DOHH2 (cell line): ENCODE data around the gene AK1.
A peak's percentile ranks its signal among the peaks of the same experiment; 100 is the strongest.

Source experiments
- H3F3A ChIP-seq: fragments of 200-600 bp; sonication (generic), shearing (Covaris generic); 2 replicates; pipeline ENCODE4 v1.6.0; 2016; ENCODE audit warnings: antibody characterized with exemption, mild to moderate bottlenecking; ENCODE audit not compliant: control insufficient read depth, insufficient read depth
- H3K27ac ChIP-seq: fragments of 200-600 bp; sonication (generic); 2 replicates; pipeline ENCODE4 v1.5.1; 2014; ENCODE audit warnings: low read depth, mild to moderate bottlenecking, low read length, moderate library complexity
- H3K27me3 ChIP-seq: fragments of 200-600 bp; sonication (generic); 2 replicates; pipeline ENCODE4 v1.6.1; 2014; ENCODE audit warnings: mild to moderate bottlenecking, low read length, mixed read lengths; ENCODE audit not compliant: control insufficient read depth
- H3K36me3 ChIP-seq: fragments of 200-600 bp; sonication (generic); 2 replicates; pipeline ENCODE4 v1.6.1; 2014; ENCODE audit warnings: mild to moderate bottlenecking, low read length, moderate library complexity, mixed read lengths; ENCODE audit not compliant: control insufficient read depth
- H3K4me1 ChIP-seq: fragments of 200-600 bp; sonication (generic); 2 replicates; pipeline ENCODE4 v1.6.1; 2014; ENCODE audit warnings: mild to moderate bottlenecking, low read length, mixed read lengths; ENCODE audit not compliant: control insufficient read depth
- H3K4me2 ChIP-seq: fragments of 200-600 bp; sonication (generic); 2 replicates; pipeline ENCODE4 v1.6.0; 2014; ENCODE audit warnings: mild to moderate bottlenecking, low read length, moderate library complexity
- H3K4me3 ChIP-seq: fragments of 200-600 bp; sonication (generic); 2 replicates; pipeline ENCODE4 v1.5.1; 2014; ENCODE audit warnings: mild to moderate bottlenecking, low read length, mixed read lengths
- H3K79me2 ChIP-seq: fragments of 200-600 bp; sonication (generic); 2 replicates; pipeline ENCODE4 v1.6.1; 2014; ENCODE audit warnings: mild to moderate bottlenecking, low read length, mixed read lengths; ENCODE audit not compliant: control insufficient read depth
- H3K9me2 ChIP-seq: fragments of 200-600 bp; sonication (generic); replicated peaks from 2 replicates; pipeline ENCODE4 v1.6.1; 2014; ENCODE audit warnings: mild to moderate bottlenecking, low read length, mixed read lengths; ENCODE audit not compliant: control insufficient read depth
- H3K9me3 ChIP-seq: fragments of 200-600 bp; sonication (generic); 2 replicates; pipeline ENCODE4 v1.6.1; 2014; ENCODE audit warnings: antibody characterized with exemption, low read length, mixed read lengths; ENCODE audit not compliant: control insufficient read depth, insufficient read depth
- H4K20me1 ChIP-seq: fragments of 200-600 bp; sonication (generic); 2 replicates; pipeline ENCODE4 v1.6.0; 2014; ENCODE audit warnings: low read depth, mild to moderate bottlenecking, antibody characterized with exemption, low read length, moderate library complexity; ENCODE audit not compliant: control insufficient read depth, insufficient read depth
- EZH2phosphoT487 ChIP-seq: fragments of 200-600 bp; sonication (generic); IDR thresholded peaks from 2 replicates; pipeline ENCODE4 v1.6.1; 2017; ENCODE audit warnings: borderline replicate concordance, mild to moderate bottlenecking, antibody characterized with exemption, low read length, moderate library complexity, mixed read lengths
- TF ChIP-seq, protein P1 (sequence below): fragments of 200-600 bp; sonication (generic); IDR thresholded peaks from one replicate; pipeline ENCODE4 v1.5.1; 2014; ENCODE audit warnings: antibody characterized with exemption, mild to moderate bottlenecking, low read depth, low read length; ENCODE audit not compliant: poor library complexity, severe bottlenecking

AK1 gene

DNA sequence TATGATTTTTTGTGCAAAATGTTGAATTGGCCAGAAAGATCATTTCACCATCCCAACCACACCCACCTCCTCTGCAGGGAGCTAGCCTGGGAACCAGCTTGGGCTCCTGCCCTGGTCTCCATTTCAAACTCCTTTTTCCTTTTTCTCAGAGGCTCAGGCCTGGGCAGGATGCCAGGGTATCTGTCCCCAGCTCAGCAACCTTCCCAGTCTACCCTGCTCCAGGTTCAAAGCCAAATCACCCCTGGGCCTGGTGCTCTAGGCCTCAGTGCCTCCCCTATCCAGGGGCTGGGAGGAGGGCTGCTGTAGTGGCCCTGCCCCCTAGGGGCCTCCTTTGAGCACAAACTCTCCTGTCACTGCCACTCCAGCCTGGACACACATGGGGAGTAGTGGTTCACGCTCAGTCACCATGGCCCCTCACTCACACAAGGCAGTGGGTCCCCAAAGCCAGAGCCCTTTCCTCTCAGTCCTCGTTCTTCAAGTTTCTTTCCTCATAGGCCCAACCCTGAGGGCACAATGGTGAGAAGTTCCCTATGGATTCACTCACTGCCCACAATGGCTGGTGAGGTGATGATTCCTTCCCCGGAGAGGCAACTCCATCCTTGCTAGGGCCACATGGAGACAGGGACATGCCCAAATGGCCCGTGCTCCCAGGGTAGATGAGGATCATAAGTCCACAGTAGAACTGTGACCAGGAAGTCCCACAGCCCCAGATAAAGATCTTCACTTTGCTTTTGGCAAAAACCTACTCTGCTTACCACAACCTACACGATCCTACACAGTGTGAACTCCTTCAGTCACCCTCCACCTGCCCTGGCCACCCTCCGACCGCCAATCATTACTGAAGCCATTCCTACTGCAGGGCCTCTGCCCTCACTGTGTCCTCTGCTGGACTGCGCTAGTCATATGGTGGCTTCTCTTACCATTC is 41.0 kb upstream of the AK1 start:
- Histone ChIP-seq H3K9me3 (no peaks in the 10 kb centered on the region), H3K36me3 (peaks cover 25% of the 10 kb centered on the region), H4K20me1 (no peaks in the 10 kb centered on the region), H3K9me2 (no peaks in the 10 kb centered on the region), H3K27me3 (peaks cover 15% of the 10 kb centered on the region), H3K4me3 (peak overlapping the region; percentile 97), H3K27ac (peak overlapping the region; percentile 69), H3K79me2 (peaks cover 22% of the 10 kb centered on the region), H3K4me1 (peaks cover 59% of the 10 kb centered on the region), H3F3A (peaks cover 14% of the 10 kb centered on the region), H3K4me2 (peak overlapping the region; percentile 90)
- no peak for TF ChIP-seq EZH2phosphoT487
- TF ChIP-seq, protein P1, sequence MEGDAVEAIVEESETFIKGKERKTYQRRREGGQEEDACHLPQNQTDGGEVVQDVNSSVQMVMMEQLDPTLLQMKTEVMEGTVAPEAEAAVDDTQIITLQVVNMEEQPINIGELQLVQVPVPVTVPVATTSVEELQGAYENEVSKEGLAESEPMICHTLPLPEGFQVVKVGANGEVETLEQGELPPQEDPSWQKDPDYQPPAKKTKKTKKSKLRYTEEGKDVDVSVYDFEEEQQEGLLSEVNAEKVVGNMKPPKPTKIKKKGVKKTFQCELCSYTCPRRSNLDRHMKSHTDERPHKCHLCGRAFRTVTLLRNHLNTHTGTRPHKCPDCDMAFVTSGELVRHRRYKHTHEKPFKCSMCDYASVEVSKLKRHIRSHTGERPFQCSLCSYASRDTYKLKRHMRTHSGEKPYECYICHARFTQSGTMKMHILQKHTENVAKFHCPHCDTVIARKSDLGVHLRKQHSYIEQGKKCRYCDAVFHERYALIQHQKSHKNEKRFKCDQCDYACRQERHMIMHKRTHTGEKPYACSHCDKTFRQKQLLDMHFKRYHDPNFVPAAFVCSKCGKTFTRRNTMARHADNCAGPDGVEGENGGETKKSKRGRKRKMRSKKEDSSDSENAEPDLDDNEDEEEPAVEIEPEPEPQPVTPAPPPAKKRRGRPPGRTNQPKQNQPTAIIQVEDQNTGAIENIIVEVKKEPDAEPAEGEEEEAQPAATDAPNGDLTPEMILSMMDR, result peak; percentile 64

DNA sequence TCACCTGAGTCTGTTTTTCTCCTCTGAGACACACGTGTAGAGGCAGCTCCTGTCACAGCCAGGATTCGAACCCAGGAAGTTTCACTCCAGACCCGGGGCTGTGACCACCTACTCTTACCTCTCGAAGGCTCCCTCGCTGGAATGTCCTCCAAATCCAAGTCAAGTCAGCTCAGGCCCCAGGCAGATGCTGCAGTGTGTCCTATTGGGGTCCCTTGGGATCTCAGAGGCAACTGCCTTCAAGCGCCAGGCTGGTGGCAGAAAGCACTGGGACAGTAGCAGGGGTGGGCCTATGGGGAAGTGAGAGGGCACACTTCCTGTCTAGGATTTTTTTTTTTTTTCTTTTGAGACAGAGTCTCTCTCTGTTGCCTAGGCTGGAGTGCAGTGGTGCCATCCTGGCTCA is 40.1 kb upstream of the AK1 start:
- Histone ChIP-seq H3K27me3 (peaks cover 7% of the 10 kb centered on the region), H3K9me3 (no peaks in the 10 kb centered on the region), H3K27ac (peak overlapping the region; percentile 69), H3K4me1 (peaks cover 63% of the 10 kb centered on the region), H3K36me3 (peaks cover 30% of the 10 kb centered on the region), H3F3A (peaks cover 12% of the 10 kb centered on the region), H3K4me3 (peak overlapping the region; percentile 97), H3K79me2 (peaks cover 22% of the 10 kb centered on the region), H4K20me1 (no peaks in the 10 kb centered on the region), H3K4me2 (peak overlapping the region; percentile 90), H3K9me2 (no peaks in the 10 kb centered on the region)
- no peak for TF ChIP-seq EZH2phosphoT487
- TF ChIP-seq, protein P1, result no peak

DNA sequence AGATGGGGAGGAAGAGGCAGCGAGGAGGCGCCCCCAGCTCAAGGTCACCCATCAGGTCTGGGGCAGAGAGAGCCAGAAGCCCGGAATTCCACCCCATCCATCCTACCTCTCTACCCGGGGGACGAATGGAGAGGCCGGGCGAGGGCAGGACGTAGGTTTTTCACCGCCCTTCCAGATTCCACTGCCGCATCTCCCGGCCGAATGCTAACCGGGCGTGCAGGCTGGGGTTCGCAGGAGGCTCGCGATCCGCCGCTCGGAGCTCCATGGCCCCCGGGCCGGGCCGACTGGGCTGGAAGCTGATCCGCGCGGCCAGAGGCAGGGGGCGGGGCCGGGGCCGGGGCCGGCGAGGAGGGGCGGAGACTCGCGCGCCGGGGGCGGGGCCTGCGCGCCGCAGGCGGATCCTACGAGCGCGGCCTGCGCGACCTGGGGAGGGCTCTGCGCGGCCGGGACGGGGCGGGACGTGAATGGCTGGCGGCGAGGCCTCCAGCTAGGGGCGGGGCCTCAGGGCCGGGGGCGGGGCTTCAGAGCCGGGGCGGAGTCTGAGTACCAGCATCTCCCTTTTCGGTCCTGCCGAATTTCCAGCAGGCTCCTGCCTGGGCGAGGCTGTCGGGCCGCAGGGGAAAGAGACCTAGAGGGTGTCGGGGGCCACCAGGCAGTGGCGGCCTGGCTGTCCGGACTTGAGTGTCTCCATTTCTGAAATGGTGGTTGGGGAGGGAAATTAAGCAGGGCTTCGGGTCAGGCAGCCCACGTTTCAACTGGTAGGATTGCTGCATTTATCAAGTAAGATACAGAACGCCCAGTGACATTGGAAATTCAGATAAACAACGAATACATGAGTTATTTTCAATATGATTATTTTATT is 39.5 kb upstream of the AK1 start, which contains the start of gene ST6GALNAC4:
ST6GALNAC4 (minus strand) TSS at position 322 of the 862 bp plus-strand sequence. CDS start 622 bp downstream, outside the sequence.
- peak within 1 kb of the TSS; percentile 91 for H3K27ac ChIP-seq
- H3K9me3 ChIP-seq, result no peaks in the 10 kb centered on the region
- H3K4me2 ChIP-seq, result peak within 1 kb of the TSS; percentile 99
- peaks cover 3% of the 10 kb centered on the region for H3K27me3 ChIP-seq
- H3K4me1 ChIP-seq, result peaks cover 65% of the 10 kb centered on the region
- no peak for TF ChIP-seq EZH2phosphoT487
- TF ChIP-seq, protein P1, result no peak
- no peaks in the 10 kb centered on the region for H4K20me1 ChIP-seq
- H3F3A ChIP-seq, result peaks cover 12% of the 10 kb centered on the region
- peaks cover 22% of the 10 kb centered on the region for H3K79me2 ChIP-seq
- peak within 1 kb of the TSS; percentile 97 for H3K4me3 ChIP-seq
- no peaks in the 10 kb centered on the region for H3K9me2 ChIP-seq
- peaks cover 37% of the 10 kb centered on the region for H3K36me3 ChIP-seq
